Lung microvascular endothelial cell (primary cell): ENCODE measurements around the gene PFN3. TPM values are rescaled to one million over a fixed set of nuclear protein-coding genes. Genes with fewer than 3 reads are reported as not detected.
"Not testable (repeated sequence)": the region's sequence is repeated elsewhere in the genome, so short reads cannot be mapped to it uniquely, and the experiment has no call there.

Experiments used
- DNase-seq, 2 donors: peaks; one replicate each; pipeline versions ENCODE4 v3.0.0 to v3.0.0-alpha.2; 2010; ENCODE audit warnings: low read depth in 2 of 2
- total RNA-seq: library from RNA; depleted of rRNA; stranded (reverse); fragments of >200 nt; gene quantifications from 2 replicates; pipeline ENCODE4 v1.2.1, GENCODE V29; 2014

PFN3 gene
- total RNA-seq, 1 donor from 2014 or later, result not detected

DNA sequence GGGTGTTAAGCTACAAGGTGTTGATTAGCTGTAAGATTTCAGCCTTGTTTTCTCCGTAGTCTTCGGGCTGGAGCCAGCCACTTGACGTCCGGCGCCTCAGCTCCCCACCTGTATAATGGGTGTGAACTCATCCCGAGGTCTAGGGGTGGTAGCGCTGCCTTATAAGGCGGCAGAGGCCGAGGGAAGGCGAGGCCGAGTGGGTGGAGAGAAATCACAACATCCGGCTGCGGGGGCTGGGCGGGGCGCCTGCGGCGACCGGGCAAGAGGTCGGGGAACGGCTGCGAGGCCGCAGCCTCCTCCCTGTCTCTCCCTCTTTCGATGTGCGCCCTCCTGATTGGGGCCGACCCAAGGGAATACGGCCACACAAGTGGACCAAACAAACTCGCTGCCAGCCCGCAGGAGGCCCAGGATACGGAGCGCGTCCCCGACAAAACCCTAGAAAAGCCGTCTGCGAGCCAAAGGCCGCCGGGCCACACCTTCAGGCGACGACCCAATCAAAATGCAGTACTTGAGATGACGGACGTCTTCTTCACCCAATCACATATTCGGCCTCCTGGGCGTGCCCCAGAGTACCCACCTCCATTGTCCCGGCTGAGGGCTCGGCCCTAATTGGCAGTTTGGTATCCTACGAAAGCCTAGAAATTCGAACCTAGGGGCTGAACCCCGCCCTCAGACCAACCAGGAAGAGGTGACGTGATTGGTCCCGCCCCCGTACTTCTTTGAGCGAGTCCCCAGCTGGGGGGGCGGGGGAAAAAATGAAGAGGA is 25.5 kb upstream of the PFN3 start:
- peak; percentile 100 for DNase-seq

DNA sequence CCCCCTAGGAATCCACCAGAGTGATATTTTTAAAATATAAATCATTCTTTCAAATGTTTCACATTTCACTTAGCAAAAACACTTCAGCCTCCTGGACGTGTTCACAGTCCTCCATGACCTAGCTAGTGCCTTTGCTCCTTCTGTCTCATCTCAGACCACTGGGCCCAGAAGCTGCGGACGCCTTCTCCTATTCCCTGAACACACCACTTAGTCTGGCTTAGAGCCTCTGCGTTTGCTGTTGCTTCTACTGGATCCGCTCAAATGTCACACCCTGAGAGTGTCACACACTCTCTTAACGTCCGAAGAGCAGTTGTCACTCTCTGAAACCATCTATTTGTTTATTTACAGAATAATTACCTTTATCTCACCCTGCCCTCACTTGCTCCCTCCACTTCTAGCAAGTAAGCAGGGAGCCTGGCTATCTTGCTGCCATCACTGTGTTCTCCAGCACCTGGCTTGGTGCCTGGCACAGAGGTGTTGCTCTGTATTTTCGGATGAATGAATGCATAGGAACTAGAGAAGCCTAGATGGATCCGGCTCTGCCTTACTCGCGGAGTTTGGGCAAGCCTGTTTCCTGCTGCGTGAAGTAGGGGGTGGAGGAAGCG is 24.8 kb upstream of the PFN3 start:
- no peak for DNase-seq

DNA sequence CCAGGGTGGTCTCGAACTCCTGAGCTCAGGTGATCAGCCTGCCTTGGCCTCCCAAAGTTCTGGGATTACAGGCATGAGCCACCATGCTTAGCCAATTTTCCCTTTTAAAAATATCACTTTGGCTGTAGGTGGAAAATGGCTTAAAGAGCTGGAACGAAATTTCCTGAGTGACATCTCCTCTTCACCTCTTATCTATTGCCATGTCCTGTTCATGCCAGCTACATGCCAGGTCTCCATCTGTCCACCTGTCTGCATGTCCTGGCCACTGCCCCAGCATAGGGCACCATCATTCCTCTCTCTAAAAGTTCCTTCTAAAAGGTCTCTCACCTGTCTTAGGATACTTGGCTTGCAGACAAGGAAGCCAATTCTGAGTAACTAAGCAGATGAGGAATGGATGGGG is 23.2 kb upstream of the PFN3 start:
- DNase-seq, result no peak

DNA sequence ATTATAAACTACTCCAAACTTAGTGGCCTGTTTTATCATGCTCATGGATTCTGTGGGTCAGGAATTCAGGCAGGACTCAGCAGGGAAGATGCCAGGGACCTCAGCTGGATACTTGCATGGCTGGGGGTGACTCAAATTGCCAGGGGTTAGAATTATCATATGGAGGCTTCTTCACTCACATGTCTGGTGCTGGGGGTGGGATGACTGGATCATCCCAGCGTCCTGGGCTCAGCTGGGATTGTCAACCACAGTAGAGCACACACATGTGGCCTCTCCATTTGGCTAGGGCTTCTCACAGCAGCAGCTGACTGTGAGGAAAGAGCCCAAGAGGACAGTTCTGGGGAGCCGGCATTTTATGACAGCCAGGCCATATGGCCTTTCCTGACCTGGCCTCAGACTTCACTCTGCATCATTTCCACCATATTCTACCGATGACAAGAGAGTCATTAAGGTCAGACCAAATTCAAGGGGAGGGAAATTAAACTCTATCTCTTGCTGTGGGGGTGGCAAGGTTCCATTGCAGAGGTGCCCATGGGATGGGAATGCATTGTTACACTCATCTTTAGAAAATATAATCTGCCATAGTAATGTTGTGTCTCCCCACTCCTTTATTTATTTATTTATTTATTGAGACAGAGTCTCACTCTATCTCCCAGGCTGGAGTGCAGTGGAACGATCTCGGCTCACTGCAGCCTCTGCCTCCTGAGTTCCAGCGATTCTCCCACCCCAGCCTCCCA is 20.8 kb upstream of the PFN3 start:
- DNase-seq, result no peak

DNA sequence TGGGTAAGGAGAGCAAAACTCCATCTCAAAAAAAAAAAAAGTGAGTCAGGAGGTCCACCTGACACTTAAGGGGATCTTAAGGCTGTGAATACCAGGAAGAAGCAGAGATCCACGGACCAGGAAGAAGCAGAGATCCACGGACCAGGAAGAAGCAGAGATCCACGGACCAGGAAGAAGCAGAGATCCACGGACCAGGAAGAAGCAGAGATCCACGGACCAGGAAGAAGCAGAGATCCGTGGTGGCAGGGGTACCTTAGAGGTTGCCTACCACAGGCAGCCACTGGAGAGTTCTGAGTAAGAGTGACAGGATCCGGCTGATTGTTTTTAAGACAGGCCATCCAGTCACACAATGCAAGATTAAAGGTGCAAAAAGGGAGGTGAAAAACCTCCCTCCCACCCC is 20.0 kb upstream of the PFN3 start:
- not testable (repeated sequence) for DNase-seq

DNA sequence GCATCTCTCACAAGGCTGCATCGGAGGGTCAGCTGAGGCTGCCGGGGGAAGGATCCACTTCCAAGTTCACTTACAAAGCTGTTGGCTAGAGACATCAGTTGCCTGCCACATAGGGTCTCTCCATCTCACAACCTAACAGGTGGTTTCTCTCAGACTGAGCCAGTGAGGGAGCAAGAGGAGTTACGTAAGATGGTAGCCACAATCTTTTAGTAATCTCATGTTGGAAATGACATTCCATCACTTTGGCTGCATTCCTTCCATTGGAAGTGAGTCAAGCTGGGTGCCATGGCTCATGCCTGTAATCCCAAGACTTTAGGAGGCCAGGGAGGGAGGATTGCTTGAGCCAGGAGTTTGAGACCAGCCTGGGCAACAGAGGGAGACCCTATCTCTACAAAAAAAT is 18.6 kb upstream of the PFN3 start:
- no peak for DNase-seq

DNA sequence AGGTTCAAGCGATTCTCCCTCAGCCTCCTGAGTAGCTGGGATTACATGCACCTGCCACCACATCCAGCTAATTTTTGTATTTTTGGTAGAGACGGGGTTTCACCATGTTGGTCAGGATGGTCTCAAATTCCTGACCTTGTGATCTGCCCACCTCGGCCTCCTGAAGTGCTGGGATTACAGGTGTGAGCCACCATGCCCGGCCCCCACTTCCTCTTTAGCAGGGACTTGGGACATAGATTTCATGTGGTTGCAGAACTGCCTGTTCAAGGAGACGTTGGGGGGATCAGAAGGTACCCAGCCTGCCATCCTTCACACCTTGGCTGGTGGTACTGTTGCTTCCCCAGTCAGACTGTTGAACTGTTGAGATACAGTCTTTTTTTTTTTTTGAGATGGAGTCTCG is 16.6 kb upstream of the PFN3 start:
- DNase-seq, result not testable (repeated sequence)

DNA sequence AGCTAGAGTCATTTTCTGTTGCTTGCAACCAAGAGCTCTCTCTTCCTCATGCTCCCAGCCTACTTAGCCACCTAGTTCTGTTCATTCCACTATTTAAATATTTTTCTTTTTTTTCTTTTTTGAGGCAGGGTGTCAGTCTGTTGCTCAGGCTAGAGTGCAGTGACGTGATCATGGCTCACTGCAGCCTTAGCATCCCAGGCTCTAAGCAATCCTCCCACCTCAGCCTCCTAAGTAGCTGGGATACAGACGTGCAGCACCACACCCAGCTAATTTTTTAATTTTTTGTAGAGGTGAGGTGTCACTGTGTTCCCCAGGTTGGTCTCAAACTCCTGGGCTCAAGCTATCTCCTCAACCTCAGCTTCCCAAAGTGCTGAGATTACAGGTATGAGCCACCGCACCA is 14.0 kb upstream of the PFN3 start:
- DNase-seq, result no peak

DNA sequence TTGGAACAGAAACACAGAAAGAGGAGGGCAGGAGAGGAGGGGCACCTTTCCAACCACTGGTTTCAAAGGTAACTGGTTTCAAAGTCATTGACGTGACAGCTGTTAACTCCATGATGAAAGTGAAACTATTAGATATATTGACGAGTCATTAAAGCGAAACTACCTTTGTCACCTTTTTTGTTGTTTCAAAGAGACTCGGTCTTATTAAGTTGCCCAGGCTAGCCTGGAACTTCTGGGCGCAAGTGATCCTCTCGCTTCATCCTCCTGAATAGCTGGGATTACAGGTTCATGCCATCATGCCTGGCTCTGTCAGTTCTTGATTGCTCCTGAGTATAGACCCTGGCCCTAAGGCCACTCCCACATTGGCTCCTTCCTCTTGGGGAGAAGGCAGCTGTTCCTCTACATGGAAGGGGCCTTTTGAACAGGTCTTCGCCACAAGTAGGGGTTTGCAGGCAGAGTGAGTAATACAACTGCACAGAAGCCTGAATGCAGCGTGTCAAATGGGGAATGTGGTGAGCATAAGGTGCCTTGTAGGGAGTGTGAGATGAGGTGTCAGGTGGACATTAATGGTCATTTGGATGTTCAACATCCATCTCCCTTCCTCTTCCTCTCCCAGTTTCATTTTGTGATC is 12.3 kb upstream of the PFN3 start:
- DNase-seq, result no peak

DNA sequence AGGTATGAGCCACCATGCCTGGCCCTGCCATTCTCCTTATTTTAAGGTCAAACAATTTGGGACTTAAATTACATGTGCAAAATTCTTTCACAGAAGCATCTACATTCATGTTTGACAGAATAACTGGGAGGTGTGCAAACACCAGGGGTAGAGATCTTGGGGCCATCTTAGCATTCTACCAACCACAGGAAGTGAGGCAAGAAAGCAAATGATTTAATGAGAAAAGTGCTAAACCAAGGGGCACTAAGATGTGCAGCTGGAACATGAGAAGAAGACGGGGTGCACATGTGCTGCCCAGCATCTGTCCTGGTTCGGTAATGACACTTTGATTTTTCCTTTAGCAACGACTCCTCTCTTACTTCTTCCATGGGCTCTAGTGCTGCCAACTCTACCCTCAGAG is 10.1 kb upstream of the PFN3 start:
- DNase-seq, result no peak

DNA sequence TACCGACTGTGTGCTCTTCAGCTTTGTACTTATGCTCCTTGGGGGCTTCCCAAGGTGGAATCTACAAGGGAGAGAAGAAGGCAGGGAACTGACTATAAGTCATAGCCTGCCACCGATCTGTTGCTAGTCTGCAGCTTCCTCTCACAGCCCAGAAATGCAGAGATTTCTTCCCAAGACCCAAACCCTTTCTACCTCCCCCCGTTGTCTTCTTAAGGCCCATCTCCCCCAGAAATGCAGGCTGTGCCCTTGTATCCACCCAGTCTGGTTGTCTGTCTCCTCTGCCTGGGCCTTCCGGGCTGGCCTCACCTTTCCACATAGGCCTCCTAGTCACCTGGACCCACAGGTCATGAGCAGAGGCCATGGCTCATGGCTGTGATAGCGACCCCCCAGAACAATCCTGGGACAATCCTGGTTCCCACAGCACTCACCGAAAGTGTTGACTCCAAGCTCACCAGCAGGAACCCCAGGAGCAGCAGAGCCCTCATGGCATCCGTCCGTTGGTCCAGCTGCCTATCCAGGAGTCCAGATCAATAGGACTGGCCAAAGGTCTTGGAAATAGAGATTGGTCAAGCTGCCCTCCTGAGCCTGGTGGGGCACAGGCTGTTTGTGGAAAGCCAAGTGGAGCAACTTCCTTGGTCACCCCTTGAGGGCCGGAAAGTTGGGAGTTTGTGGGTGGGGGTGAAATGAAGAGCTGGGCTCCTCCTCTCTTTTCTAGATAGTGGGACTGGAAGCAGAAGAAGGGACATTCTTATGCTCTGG is 8.8 kb upstream of the PFN3 start, which contains the start of gene F12:
TSS of gene F12 (minus strand) at position 522 of the 759 bp plus-strand sequence. CDS start at position 485, 37 bp downstream.
- no peak for DNase-seq

DNA sequence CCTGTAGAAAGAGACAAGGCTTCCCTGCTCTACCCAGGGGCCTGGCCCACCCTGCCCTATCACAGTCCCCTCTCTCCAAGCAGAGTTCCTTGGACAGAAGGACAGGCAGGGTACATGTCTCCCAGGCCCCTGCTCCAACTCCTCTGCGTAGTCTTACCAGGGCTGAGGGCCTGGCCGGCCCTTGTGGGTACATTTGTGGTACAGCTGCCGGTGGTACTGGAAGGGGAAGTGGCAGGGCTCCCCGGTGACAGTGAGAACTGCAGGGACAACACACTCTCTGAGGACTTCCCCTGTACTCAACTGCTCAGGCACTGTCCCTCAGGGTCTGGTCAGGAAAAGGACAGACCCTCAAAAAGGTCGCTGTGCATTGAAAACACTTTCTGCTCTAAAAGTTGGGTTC is 5.3 kb upstream of the PFN3 start:
- no peak for DNase-seq

DNA sequence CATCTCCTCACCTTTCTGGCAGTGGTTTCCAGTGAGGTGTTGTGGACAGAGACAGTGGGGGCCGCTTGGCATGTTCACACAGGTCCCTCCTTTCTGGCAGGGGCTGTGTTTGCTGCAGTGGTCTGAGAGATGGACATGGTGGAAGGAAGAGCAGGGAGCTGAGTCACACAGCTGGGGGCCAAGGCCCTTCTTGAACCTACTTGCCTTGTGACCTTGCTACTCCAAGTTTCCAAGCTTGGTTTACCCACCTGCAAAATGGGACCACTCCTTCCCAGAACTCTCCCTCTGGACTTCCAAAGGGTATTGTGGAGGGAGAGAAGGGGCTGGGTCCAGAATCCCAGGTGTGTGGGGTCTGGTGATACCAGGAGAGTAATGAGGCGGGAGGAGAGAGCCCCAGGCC is 4.9 kb upstream of the PFN3 start:
- no peak for DNase-seq

DNA sequence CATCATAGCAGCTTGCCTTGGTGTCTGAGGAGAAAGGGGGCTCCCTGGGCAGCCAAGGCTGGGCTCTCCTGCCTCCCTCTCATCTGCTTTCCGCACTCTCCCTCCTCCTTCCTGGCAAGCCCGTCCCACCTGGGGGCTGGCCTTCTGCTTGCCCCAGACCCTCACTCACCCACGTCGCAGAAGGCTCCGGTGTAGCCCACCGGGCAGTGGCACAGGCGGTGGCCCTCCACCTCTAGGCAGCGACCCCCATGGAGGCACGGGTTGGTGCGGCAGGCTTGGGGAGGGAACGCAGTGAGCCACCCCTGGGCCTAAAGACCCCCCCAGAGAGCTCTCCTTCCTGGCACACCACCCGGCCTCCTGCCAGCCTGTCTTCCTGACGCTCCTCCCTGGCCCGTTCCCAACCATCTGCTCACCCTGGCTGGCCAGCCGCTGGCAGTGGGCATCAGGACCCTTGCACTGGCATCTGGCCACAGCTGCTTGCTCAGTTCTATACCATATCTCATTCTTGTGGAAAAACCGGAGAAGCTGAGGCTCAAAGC is 4.2 kb upstream of the PFN3 start:
- no peak for DNase-seq

DNA sequence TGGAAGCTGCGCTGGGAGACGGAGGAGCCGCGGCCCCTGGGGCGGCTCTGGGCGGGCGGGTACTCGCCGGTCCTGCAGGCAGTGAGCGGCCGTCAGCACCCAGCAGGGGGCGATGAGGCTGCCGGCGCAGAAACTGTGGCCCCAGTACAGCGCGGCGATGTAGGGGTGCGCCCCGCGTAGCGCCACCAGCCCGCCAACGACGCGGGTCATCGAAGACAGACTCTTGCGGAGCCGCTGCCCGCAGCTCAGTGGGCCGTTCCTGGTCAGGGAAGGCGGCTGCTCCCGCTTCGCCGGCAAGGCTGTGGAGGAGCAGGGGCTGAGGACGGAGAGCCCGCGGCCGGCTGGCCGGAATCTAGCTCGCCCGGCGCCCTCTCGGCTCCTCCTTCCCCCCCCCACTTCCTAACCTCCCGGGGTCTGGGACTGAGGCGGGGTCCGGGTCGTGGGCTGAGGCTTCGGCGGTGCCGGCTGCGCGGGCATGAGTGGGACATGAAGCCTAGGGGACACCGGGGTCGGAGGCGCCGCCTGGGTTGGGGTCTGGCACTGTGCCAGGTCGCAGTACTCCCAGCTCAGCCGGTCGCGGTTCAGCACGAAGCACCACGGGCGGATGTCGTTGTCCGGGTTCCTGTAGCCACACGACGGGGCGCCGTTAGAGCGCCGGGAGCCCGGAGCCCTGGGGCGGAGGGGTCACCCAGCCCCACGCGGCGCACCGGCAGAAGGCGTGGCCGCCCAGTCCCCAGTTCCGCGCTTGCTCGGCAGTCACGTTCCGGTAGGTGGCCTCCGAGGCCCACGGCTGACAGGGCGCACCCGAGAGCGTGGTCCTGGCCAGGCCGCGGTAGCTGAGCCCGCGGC is 3.6 kb upstream of the PFN3 start:
- DNase-seq, result peak; percentile 84 to 90

DNA sequence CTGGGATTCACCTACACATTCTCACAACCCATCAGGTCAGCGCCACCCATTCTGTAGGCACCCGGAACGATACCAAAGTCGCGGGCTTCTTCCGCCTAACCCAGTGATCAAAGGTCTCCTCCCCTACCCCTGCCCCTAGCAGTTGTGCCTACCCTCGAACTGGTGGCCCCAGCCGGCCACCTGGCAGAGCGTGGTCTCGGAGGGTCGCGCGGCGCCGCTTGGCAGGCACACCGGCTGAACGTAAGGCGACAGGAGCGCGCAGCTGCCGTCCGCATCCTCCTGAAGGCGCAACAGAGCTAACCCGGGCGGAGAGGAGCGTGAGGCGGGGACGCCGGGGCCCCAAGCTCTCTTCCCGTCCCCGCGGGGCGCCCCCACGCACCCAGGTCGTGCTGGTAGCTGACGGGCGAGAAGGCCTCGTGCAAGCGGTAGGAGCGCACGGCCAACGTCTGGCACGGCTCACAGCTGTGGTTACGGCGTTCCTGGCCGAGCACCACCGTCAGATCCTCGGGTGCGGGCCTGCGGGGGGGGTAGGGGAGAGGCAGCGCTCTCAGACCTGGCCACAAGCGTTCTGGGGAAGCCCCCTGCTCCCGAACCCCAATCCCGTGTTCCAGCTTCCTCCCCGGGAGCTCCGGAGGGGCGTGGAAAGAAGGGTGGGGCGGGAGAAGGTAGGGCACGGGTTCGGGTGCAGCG is 2.8 kb upstream of the PFN3 start:
- DNase-seq, result peak in 1 of 2 donors; percentile 19

DNA sequence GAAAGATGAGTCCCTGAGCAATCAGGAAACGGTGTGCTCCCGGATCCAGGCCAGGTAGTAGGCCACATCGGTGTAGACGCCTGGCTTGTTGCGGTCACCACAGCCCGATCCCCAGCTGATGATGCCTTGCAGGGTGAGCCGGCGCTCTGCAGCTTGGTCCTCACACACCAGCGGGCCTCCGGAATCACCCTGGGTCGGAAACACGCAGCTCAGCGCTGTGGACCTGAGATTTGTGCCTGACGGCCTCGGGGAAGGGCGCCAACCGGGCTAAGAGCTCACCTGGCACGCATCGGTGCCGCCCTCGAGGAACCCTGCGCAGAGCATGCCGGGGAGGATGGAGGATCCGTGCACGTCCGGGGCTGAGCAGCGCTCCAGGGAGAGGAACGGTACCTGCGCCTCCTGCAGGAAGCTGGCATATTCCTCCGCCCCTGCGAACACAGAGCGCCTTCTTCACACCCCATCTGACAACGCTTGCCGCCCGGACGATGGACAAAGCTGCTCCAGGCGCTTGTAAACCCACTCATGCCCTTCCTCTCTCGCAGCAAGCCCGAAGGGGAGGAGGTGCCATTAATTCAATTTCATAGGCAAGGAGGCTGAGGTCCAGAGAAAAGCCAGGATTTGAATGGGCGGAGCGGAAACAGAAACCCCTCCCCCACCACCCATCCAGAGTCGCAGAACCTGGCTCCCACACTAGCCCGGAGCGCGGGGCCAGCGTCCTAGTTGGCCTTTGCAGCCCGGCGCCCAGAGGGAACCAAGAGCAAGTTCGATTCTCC is 2.0 kb upstream of the PFN3 start:
- peak in 1 of 2 donors; percentile 42 for DNase-seq

DNA sequence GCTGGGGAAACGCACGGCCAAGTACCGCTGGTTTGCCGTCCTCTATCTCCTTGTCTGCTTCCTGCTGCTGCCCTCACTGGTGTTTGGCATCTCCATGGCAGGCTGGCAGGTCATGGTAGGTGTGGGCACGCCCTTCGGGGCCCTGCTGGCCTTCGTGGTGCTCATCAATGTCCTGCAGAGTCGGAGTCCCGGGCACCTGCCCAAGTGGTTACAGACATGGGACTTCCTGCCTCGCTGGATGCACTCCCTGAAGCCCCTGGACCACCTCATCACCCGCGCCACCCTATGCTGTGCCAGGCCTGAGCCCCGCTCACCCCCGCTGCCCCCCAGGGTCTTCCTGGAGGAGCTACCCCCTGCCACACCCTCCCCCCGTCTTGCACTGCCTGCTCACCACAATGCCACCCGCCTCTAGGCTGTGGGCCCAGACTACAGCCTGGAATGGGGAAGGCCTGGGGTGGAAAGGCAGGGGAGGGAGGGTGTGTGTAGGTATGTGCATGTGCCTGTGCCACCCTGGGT is 2.5 kb downstream of the PFN3 start:
- no peak for DNase-seq

DNA sequence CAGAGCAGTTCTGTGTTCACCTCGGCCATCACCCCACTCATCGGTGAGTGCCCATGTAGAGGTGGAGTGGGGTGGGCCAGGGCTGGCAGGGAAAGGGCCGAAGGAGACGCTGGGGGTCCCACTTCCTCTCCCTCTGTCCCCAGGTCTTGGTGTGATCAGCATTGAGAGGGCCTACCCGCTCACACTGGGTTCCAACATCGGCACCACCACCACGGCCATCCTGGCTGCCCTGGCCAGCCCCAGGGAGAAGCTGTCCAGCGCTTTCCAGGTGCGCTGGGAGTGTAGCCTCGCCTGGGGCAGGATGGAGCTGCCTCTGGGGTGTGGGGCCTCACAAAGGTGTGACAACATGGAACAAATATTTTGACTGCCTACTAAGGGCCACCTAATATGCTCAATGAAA is 3.7 kb downstream of the PFN3 start:
- DNase-seq, result no peak
